Lower leg skin (tissue), 3 donors: ENCODE data around the gene CDH23.

Source experiments
- POLR2A ChIP-seq, 2 donors: fragments of 450-650 bp; IDR thresholded peaks; one replicate each; pipeline ENCODE4 v1.6.1; 2016 to 2017; ENCODE audit warnings: antibody characterized with exemption in 2 of 2, mild to moderate bottlenecking in 1 of 2, moderate library complexity in 1 of 2
- TF ChIP-seq, protein P1 (sequence below), 3 donors: fragments of 450-650 bp; IDR thresholded peaks; one replicate each; pipeline ENCODE4 v1.5.1; 2016; ENCODE audit warnings: antibody characterized with exemption in 3 of 3, mild to moderate bottlenecking in 3 of 3, moderate library complexity in 2 of 3

DNA sequence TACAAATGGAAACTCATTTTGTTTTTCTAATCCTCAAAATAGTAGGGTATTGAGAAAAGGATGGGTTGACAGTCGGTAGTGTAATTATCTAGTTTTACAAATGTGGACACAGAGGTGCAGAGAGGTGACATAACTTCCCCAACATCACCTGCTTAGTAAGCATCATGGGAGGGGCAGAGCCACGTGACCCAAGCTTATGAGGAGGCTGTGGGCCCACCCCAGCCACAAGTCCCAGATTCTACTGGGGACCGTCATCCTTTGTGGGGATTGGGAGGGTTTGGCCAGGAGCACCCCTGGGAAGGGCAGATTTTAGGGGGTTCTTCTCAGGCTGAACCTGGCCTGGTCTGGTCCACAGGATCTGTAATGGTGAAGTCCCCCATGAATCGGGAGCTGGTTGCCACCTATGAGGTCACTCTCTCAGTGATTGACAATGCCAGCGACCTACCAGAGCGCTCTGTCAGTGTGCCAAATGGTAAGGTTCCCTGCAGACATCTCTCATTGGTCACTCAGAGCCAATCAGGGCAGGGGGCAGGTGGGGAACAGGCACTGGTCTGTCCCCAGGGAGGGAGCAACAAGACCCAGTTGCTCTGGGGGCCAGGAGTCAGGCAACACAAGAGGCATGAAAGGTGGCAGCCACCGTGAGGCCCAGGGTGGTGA lies 400.2 kb downstream of the CDH23 start:
- TF ChIP-seq, protein P1, sequence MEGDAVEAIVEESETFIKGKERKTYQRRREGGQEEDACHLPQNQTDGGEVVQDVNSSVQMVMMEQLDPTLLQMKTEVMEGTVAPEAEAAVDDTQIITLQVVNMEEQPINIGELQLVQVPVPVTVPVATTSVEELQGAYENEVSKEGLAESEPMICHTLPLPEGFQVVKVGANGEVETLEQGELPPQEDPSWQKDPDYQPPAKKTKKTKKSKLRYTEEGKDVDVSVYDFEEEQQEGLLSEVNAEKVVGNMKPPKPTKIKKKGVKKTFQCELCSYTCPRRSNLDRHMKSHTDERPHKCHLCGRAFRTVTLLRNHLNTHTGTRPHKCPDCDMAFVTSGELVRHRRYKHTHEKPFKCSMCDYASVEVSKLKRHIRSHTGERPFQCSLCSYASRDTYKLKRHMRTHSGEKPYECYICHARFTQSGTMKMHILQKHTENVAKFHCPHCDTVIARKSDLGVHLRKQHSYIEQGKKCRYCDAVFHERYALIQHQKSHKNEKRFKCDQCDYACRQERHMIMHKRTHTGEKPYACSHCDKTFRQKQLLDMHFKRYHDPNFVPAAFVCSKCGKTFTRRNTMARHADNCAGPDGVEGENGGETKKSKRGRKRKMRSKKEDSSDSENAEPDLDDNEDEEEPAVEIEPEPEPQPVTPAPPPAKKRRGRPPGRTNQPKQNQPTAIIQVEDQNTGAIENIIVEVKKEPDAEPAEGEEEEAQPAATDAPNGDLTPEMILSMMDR (IDR thresholded peaks at IDR 0.05), result no peak
- no peak for TF ChIP-seq POLR2A (IDR thresholded peaks at IDR 0.05)
